Activated CD4-positive, alpha-beta memory T cell treated with anti-CD3 and anti-CD28 coated beads, Interleukin-2, amount 10 ng/mL, durations not matched to agents 7 days and 5 days (primary cell): ENCODE data around the gene STX8. TPM values are rescaled to one million over a fixed set of nuclear protein-coding genes. Genes with fewer than 3 reads are reported as not detected.

ENCODE experiments used
- CTCF ChIA-PET: fragments of 350-600 bp; sonication (Branson Sonifier 250); formaldehyde crosslinking; loops from one replicate; lab custom pipeline; 2021; ENCODE audit warnings: antibody characterized with exemption, inconsistent platforms; lab: Charles Lee
- POLR2A ChIA-PET: fragments of 350-600 bp; sonication (Branson Sonifier 250); formaldehyde crosslinking; loops from one replicate; lab custom pipeline; 2021; ENCODE audit warnings: antibody characterized with exemption; lab: Charles Lee
- DNase-seq: peaks from one replicate; pipeline ENCODE4 v3.0.0-alpha.2; 2020
- H3K27ac Mint-ChIP-seq: one replicate; pipeline ENCODE4 v1.8.0; 2021; ENCODE audit warnings: mild to moderate bottlenecking, mixed read lengths
- H3K27me3 Mint-ChIP-seq: one replicate; pipeline ENCODE4 v1.8.0; 2021; ENCODE audit warnings: mixed read lengths
- H3K36me3 Mint-ChIP-seq: one replicate; pipeline ENCODE4 v1.8.0; 2021; ENCODE audit warnings: low read depth, mixed read lengths
- H3K4me1 Mint-ChIP-seq: one replicate; pipeline ENCODE4 v1.8.0; 2021; ENCODE audit warnings: mixed read lengths
- H3K4me3 Mint-ChIP-seq: one replicate; pipeline ENCODE4 v1.8.0; 2021; ENCODE audit warnings: mild to moderate bottlenecking, mixed read lengths
- H3K9me3 Mint-ChIP-seq: one replicate; pipeline ENCODE4 v1.8.0; 2021; ENCODE audit warnings: mixed read lengths
- total RNA-seq, 2 experiments: library from RNA; stranded (reverse); gene quantifications; one replicate each; pipeline ENCODE4 v1.2.3, GENCODE V29; 2021

STX8 gene
- total RNA-seq, 2 experiments from 2014 or later: 76.6 to 76.7 TPM

DNA sequence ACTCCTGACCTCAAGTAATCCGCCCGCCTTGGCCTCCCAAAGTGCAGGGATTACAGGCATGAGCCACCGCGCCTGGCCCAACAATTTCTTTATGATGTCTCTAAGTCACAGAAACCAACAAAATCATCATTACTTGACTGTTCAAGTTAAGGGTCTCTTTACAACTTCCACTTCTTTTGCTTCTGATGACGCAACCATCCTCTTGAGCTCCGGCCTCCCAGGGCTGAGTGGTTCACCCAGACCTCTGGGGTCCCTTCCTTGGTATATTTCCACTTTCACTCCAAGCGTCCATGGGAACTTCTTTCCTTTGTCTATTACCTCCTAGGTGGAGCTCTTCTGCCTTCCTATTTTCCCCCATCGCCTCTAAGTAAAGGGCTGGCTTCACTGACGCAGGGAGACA is 300.6 kb downstream of the STX8 start:
- DNase-seq: no peak
- Mint-ChIP-seq H3K27me3 (no peaks in the 10 kb centered on the region), H3K4me1 (peaks cover 6% of the 10 kb centered on the region), H3K36me3 (no peaks in the 10 kb centered on the region), H3K9me3 (no peaks in the 10 kb centered on the region), H3K27ac (no peak overlapping the region), H3K4me3 (no peak overlapping the region)
- ChIA-PET POLR2A (no interaction called here), CTCF (no interaction called here)

GRCh38 chr17:9273428-9274391 is 301.9 kb downstream of the STX8 start:
- no peak for DNase-seq
- Mint-ChIP-seq H3K27ac (no peak overlapping the region), H3K4me1 (peaks cover 6% of the 10 kb centered on the region), H3K4me3 (no peak overlapping the region), H3K27me3 (no peaks in the 10 kb centered on the region), H3K9me3 (no peaks in the 10 kb centered on the region), H3K36me3 (no peaks in the 10 kb centered on the region)
- CTCF ChIA-PET: no interaction called here
- POLR2A ChIA-PET: no interaction called here

DNA sequence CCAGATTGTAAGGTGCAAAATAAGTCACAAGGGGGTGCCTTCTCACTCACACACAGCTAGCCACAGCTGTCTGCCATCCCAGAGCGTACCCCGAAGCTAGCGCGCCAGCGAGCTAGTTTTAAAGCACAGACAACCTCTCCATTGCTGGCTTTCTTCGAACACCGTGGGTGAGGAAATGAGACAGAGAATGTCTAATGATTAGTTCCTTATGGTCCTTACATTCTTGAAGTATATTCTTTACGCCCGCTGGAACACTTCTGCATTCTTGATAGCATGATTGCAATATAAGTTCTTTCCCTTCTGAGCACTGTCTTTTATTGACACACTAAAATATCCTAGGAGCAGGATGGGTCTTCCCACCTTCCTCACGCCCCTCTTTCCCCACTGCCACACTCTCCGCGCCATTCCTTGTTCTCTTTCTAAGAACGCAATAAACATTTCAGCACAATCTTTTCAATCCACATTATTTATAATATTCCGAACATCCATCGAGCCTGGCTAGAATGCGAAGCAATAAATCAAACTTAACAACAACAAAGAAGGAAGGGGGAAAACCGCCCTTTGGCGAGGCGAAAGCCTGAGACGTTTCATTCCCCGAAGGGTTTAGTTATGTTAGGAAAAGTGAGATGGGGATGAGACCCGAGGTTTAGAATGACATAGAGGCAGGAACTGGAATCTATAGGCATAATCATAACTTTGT is 303.0 kb downstream of the STX8 start:
- Mint-ChIP-seq H3K36me3 (no peaks in the 10 kb centered on the region), H3K27ac (no peak overlapping the region), H3K4me3 (no peak overlapping the region), H3K4me1 (peaks cover 6% of the 10 kb centered on the region), H3K9me3 (no peaks in the 10 kb centered on the region), H3K27me3 (no peaks in the 10 kb centered on the region)
- DNase-seq: no peak
- ChIA-PET CTCF (no interaction called here), POLR2A (no interaction called here)

GRCh38 chr17:9271989-9272388 is 303.6 kb downstream of the STX8 start:
- POLR2A ChIA-PET: no interaction called here
- Mint-ChIP-seq H3K9me3 (no peaks in the 10 kb centered on the region), H3K27ac (no peak overlapping the region), H3K27me3 (no peaks in the 10 kb centered on the region), H3K4me1 (peaks cover 6% of the 10 kb centered on the region), H3K36me3 (no peaks in the 10 kb centered on the region), H3K4me3 (no peak overlapping the region)
- no peak for DNase-seq
- CTCF ChIA-PET: no interaction called here

DNA sequence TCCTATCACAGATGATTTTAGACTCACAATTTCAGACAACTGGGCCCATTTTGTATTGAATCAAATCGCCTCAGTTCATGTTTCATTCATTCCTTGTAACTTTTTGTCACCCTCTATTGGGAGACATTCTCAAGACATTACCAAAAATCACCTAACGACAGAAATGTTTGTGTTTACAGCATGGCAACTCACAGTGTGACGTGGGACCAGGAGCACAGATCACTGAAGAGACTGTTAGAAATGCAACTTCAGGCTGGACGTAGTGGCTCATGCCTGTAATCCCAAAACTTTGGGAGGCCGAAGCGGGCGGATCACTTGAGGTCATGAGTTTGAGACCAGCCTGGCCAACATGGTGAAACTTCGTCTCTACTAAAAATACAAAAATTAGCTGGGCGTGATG is 304.7 kb downstream of the STX8 start:
- DNase-seq: no peak
- ChIA-PET POLR2A (no interaction called here), CTCF (no interaction called here)
- no peaks in the 10 kb centered on the region for H3K36me3 Mint-ChIP-seq
- no peak overlapping the region for H3K4me3 Mint-ChIP-seq
- no peak overlapping the region for H3K27ac Mint-ChIP-seq
- no peaks in the 10 kb centered on the region for H3K27me3 Mint-ChIP-seq
- peaks cover 6% of the 10 kb centered on the region for H3K4me1 Mint-ChIP-seq
- H3K9me3 Mint-ChIP-seq: no peaks in the 10 kb centered on the region

DNA sequence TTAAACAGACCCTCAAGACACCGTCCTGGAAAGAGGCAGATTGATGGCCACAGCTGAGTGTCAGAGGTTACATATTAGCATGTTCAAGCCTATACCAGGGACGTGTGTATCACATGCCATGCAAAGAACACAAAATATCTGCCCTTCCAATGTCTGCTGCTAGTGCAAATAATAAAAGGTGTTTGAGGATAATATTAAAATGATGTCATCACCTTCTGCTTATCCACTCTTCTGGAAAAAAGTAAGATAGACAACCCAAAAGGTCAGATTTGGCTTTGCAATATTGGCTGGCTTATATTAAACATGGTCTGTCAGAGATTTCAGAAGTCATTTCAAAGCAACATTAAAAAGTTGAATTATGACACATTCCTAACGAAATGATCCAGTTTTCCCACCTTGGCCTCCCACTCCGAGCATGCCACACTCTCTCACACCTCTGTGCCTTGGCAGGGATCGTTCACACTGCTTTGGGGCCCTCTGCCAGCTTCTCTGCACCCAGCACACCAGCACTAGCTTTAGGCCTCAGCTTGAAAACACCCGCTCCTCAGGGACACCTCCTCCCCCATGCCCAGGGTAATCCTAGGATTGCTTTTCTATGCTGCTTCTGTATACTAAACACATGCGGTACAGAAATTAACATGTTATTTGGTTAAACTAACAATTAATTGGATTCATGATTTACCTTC is 306.1 kb downstream of the STX8 start:
- ChIA-PET POLR2A (no interaction called here), CTCF (no interaction called here)
- Mint-ChIP-seq H3K9me3 (no peaks in the 10 kb centered on the region), H3K4me3 (no peak overlapping the region), H3K27me3 (no peaks in the 10 kb centered on the region), H3K4me1 (peaks cover 6% of the 10 kb centered on the region), H3K36me3 (no peaks in the 10 kb centered on the region), H3K27ac (no peak overlapping the region)
- DNase-seq: no peak

- Mint-ChIP-seq H3K4me3 (no peak overlapping the region), H3K36me3 (no peaks in the 10 kb centered on the region), H3K27me3 (no peaks in the 10 kb centered on the region), H3K27ac (no peak overlapping the region), H3K9me3 (no peaks in the 10 kb centered on the region), H3K4me1 (no peaks in the 10 kb centered on the region)
- ChIA-PET POLR2A (no interaction called here), CTCF (no interaction called here)
- DNase-seq: no peak
Measured at GRCh38 chr17:9268546-9268945, 307.1 kb downstream of the STX8 start.

DNA sequence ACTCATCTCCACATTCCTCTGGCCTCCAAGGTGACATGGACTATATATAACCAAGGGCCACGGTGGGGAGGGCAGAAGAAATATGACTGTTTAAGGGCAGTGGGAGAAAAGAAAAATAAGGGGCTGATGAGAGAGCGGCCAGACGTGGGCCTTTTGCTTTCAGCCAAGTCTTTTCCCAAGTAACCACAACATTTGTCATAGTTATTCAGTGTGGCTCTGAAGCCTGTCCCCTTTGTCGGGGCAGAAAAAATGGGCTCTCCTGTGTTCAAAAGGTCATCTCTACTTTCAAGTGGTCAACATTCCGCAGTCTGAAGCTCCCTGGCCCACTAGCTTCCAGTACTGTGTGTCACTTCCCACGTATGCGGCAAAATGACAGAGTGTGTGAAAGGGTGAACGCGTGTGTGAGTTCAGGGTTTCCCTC is 308.9 kb downstream of the STX8 start:
- H3K36me3 Mint-ChIP-seq: no peaks in the 10 kb centered on the region
- no peak overlapping the region for H3K27ac Mint-ChIP-seq
- no peak for DNase-seq
- ChIA-PET POLR2A (no interaction called here), CTCF (interaction anchor here (1.0 kb wide), 1 partner anchor 25 kb away, joined by 3 read pairs; no protein-coding TSS in a partner anchor)
- H3K27me3 Mint-ChIP-seq: no peaks in the 10 kb centered on the region
- no peaks in the 10 kb centered on the region for H3K4me1 Mint-ChIP-seq
- no peak overlapping the region for H3K4me3 Mint-ChIP-seq
- no peaks in the 10 kb centered on the region for H3K9me3 Mint-ChIP-seq

GRCh38 chr17:9266031-9266680 is 309.5 kb downstream of the STX8 start:
- DNase-seq: no peak
- ChIA-PET POLR2A (no interaction called here), CTCF (no interaction called here)
- Mint-ChIP-seq H3K27ac (no peak overlapping the region), H3K9me3 (no peaks in the 10 kb centered on the region), H3K4me3 (no peak overlapping the region), H3K4me1 (no peaks in the 10 kb centered on the region), H3K36me3 (no peaks in the 10 kb centered on the region), H3K27me3 (no peaks in the 10 kb centered on the region)

- H3K27me3 Mint-ChIP-seq: no peaks in the 10 kb centered on the region
- H3K4me1 Mint-ChIP-seq: peaks cover 1% of the 10 kb centered on the region
- H3K9me3 Mint-ChIP-seq: no peaks in the 10 kb centered on the region
- CTCF ChIA-PET: no interaction called here
- POLR2A ChIA-PET: interaction anchor here (1.0 kb wide), 1 partner anchor 9 kb away, joined by 4 read pairs; no protein-coding TSS in a partner anchor
- no peak overlapping the region for H3K27ac Mint-ChIP-seq
- no peak overlapping the region for H3K4me3 Mint-ChIP-seq
- no peak for DNase-seq
- no peaks in the 10 kb centered on the region for H3K36me3 Mint-ChIP-seq
Measured at GRCh38 chr17:9261081-9262012, 314.3 kb downstream of the STX8 start.

- H3K4me1 Mint-ChIP-seq: peaks cover 1% of the 10 kb centered on the region
- CTCF ChIA-PET: no interaction called here
- H3K36me3 Mint-ChIP-seq: no peaks in the 10 kb centered on the region
- no peaks in the 10 kb centered on the region for H3K9me3 Mint-ChIP-seq
- no peaks in the 10 kb centered on the region for H3K27me3 Mint-ChIP-seq
- POLR2A ChIA-PET: no interaction called here
- H3K4me3 Mint-ChIP-seq: no peak overlapping the region
- no peak for DNase-seq
- no peak overlapping the region for H3K27ac Mint-ChIP-seq
Measured at GRCh38 chr17:9259419-9259818, 316.2 kb downstream of the STX8 start.
